GM18951 (cell line): ENCODE measurements around the gene CCDC146.

Experiments
- POLR2A ChIP-seq: IDR thresholded peaks from 4 replicates; pipeline ENCODE4 v1.6.1; 2011; ENCODE audit warnings: mild to moderate bottlenecking; ENCODE audit not compliant: insufficient read length, insufficient read depth; ENCODE audit errors: extremely low read depth
- in situ Hi-C: fragments of 300-500 bp; cut with MboI; formaldehyde crosslinking; loops from one replicate; pipeline ENCODE4 v1.12.0; 2022; ENCODE audit warnings: low sequenced_read_pairs, mixed read lengths, inconsistent platforms; ENCODE audit not compliant: unreplicated experiment

CCDC146 gene

GRCh38 chr7:77181734-77182133 is 59.3 kb downstream of the CCDC146 start:
- in situ Hi-C loops = no loop called here
- no peak for TF ChIP-seq POLR2A

GRCh38 chr7:77182261-77182660 is 59.8 kb downstream of the CCDC146 start:
- TF ChIP-seq POLR2A = no peak
- in situ Hi-C loops = no loop called here

GRCh38 chr7:77184463-77184862 is 62.0 kb downstream of the CCDC146 start:
- no peak for TF ChIP-seq POLR2A
- in situ Hi-C loops = no loop called here

DNA sequence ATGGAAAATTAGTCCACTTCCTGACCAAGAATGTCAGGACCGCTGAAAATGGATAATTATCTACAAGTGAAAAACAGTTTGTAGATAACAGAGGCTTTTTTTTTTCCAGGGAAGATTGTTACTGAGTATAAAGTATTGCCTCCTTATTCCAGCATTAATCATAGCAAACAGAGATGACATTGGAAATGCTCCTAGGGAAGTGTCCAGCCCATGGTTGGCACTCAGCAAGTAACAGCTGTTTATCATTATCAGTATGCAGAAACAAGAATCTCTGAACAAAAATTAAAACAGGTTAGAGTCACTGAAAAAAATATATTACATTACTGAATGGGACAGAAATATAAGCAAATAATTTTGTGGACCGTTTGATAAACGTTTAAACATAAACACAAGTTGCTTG is 62.6 kb downstream of the CCDC146 start:
- no peak for TF ChIP-seq POLR2A
- in situ Hi-C loops = no loop called here

DNA sequence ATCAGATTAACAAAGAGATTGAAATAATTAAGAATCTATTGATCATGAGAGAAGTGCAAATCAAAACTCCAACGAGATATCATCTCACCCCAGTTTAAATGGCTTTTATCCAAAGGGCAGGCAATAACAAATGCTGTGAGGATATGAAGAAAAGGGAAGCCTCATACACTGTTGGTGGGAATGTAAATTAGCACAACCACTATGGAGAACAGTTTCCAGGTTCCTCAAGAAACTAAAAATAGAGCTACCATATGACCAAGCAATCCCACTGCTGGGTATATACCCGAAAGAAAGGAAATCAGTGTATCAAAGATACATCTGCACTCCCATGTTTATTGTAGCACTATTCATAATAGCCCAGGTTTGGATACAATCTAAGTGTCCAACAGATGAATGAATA is 63.5 kb downstream of the CCDC146 start:
- in situ Hi-C loops = no loop called here
- no peak for TF ChIP-seq POLR2A

DNA sequence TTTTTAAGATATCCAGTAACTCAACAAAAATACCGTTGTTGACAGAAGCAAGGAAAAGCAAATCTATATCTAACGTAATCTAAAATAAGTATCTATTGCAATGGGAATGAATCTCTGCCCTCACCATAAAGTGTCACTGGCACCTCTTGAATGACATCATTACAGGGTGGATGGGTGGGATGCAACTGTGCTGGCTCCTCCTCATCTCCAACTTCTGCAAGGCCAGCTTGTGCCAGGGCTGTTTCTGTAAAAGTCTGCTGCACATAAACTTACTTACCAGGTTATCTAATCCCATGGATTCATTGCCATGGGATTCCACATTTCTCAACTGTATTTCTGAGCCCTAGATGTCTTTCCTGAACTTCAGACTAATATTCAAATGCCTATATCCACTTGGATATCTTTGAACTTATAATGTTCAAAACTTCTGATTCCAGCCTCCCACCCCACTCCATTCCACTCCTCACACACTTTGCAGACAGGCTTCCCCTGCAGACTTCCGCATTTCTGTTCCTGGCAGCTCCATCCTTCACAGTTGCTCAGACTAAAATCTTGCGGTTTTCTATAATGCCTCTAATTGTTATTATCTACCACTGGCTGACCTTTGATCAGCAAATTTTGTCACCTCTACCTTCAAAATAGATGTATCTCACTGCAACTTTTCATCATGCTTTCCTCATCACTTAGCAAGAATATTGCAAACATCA is 66.5 kb downstream of the CCDC146 start:
- no peak for TF ChIP-seq POLR2A
- in situ Hi-C loops = no loop called here

- in situ Hi-C loops = no loop called here
- no peak for TF ChIP-seq POLR2A
These were observed 74.7 kb downstream of the CCDC146 start for GRCh38 chr7:77197141-77197540.

DNA sequence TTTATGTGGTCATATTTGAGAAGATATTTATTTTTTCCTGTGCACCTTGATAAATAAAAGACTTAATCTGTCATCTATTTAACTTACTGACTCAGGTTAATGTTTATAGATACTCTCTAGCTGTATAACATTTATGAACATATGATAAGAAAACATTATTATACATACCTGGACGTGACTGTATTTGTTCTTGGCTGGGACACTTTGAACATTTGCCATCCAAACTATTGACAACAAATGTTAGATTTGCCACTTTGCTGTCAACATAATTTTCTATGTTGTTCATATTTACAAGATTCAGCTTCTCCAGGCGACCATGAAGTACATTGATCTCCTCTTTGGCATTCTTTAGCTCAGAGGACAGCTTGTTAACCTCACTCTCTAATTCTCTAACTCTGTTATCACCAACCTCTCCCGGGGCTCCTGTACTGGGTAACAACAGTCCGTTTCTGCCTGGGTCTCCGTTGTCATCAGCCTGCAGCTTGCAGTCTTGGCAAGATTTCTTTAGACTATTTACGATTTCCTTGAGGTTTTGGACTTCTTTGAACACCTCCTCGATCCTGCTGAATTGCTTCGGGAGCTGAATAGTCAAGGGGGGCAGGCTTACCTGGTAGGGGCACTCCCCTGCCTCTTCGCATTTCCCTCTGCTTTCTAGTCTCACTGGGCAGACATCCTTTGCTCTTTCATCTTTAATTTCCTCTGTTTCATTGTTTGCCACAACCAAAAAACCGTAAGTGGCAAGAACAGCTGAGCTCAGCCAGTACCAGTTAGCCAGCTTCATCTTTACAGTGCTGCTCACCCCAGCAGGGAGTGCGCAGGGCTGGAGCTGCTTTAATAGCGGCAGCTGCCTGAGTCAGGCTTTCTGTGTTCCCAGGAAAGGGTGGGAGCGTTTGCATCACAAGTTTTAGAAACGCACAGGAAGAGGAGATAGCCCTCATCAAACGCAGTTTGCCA is 76.9 kb downstream of the CCDC146 start, which contains the start of gene FGL2:
Gene FGL2 (minus strand): TSS at position 807 of the 954 bp plus-strand sequence. CDS start 26 bp downstream, at position 781.
- TF ChIP-seq POLR2A = peak; percentile 55
- in situ Hi-C loops = no loop called here

GRCh38 chr7:77200542-77200941 is 78.1 kb downstream of the CCDC146 start:
- TF ChIP-seq POLR2A = peak; percentile 17
- in situ Hi-C loops = no loop called here

DNA sequence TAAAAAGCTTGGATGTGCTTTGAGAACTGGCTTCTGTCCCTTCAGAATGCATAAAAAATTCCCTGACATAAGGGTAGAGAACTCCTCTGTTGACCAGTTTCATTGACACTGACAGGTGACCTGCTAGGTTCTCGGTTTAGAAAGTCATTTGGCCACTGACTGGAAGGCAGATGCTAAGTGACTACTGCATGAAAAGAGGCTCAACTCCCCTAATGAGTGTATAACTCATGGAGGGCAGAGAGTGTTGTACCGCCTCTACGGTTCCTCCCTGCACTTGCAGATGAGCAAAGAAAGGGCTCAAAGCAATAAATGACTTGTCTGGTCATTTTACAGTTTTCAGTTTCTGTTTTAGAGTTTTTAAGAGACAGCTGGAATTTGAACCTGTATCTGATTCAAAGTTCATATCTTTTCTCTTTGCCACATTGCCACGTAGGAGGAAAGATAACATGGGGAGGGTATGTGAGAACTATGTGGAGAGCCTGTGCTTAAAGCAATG is 80.1 kb downstream of the CCDC146 start:
- in situ Hi-C loops = no loop called here
- TF ChIP-seq POLR2A = peak; percentile 13

GRCh38 chr7:77205706-77206105 is 83.3 kb downstream of the CCDC146 start:
- no peak for TF ChIP-seq POLR2A
- in situ Hi-C loops = no loop called here

GRCh38 chr7:77208416-77208815 is 86.0 kb downstream of the CCDC146 start:
- no peak for TF ChIP-seq POLR2A
- in situ Hi-C loops = no loop called here

- no peak for TF ChIP-seq POLR2A
- in situ Hi-C loops = no loop called here
These were observed 87.2 kb downstream of the CCDC146 start for GRCh38 chr7:77209479-77210139.
